GM21526 (cell line): ENCODE measurements around the gene RSPRY1.
"Not testable (repeated sequence)": the region's sequence is repeated elsewhere in the genome, so short reads cannot be mapped to it uniquely, and the experiment has no call there.

ENCODE experiments used
- ATAC-seq: cut with Tn5 transposase; IDR thresholded peaks from one replicate; pipeline ENCODE4 v1.9.1; 2021; ENCODE audit warnings: moderate library complexity; ENCODE audit not compliant: unreplicated experiment, low FRiP score

RSPRY1 gene

DNA sequence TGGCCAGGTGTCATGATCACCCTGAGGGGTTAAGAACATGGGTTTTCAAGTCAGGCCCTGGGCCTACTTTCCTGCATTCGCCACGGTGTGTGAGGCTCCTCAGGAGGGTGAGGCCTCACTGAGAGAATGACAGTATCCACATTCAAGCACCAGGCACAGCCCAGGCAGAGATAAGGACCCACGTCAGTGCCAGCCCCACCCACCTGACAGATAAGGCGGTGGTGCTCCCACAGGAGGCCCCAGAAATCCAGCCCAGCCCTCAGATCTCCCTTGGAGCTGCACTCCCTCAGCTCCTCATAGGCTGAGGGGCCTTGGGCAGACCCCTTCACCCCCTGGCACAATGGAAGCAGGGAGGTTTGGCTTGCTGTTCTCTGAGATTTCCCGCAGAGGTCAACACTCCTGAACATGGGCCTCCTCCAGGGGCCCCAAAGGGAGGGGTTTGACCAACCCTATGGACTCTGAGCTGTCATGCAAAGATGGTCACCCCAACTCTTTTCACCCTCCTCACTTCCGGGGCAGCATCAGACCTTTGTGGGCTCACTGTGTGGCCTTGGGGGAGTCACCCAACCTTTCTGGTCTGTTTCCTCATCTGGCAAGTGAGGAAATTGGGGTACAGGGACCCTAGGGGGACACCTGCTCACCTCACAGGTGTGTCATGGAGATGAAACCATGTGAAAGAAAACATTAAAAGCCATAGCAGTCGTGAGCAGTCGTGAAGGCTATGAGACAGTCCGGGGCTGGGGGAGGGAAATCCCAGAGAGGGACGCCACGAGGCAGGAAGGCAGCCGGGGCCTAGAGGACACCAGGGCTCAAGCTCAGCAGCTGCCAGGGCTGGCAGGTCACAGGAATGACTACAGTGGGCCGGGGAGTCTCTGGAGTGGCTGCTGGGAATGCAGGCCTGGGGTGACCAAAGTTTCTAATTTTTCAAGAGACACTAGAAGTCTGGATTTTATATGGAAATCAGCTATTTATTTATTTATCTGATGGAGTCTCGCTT is 83.0 kb downstream of the RSPRY1 start:
- no peak for ATAC-seq

GRCh38 chr16:57270221-57271062 is 84.3 kb downstream of the RSPRY1 start:
- ATAC-seq: no peak

GRCh38 chr16:57271063-57271345 is 84.9 kb downstream of the RSPRY1 start:
- ATAC-seq: no peak

GRCh38 chr16:57271867-57272495 is 85.9 kb downstream of the RSPRY1 start:
- no peak for ATAC-seq

GRCh38 chr16:57273359-57273758 is 87.2 kb downstream of the RSPRY1 start:
- no peak for ATAC-seq

- ATAC-seq: no peak
Measured at GRCh38 chr16:57273826-57274225, 87.7 kb downstream of the RSPRY1 start.

GRCh38 chr16:57275946-57276345 is 89.8 kb downstream of the RSPRY1 start:
- not testable (repeated sequence) for ATAC-seq

DNA sequence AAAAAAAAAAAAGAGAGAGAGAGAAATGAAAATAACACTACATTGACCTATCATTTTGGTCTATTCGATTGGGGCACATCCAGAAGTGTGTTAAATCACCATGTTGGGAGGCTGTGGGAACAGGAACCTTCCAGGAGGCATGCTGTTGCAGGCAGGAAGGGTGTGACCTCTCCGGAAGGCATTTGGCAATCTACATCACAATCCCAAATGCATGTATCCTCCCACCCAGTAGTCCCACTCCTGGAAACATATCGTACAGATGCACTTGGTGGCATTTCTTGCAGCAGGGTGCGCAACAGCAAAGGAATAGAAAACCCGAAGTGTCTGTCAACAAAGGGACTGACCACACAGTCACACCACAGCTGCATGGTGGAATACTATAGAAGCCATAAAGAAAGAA is 90.5 kb downstream of the RSPRY1 start:
- ATAC-seq: no peak

- ATAC-seq: no peak
Measured at GRCh38 chr16:57277586-57277985, 91.5 kb downstream of the RSPRY1 start.

DNA sequence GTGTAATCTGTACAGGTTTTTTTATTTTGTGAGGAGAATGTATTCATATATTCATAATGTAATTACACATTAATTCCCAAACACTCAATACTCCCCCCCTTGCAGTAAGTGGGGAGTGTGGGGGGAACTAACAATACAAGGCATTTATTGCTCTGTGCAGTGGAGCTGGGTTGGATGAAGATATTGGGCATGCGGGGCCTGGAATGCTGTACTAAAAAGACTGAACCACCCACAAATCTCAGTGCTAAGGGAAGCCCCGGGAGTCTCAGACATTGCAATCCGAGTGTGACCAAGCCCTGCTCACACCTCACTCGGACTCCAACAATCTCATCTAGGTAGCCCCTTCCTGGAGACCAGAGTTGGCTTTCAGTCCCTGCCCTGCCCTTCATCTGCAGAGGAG is 92.4 kb downstream of the RSPRY1 start:
- ATAC-seq: no peak

DNA sequence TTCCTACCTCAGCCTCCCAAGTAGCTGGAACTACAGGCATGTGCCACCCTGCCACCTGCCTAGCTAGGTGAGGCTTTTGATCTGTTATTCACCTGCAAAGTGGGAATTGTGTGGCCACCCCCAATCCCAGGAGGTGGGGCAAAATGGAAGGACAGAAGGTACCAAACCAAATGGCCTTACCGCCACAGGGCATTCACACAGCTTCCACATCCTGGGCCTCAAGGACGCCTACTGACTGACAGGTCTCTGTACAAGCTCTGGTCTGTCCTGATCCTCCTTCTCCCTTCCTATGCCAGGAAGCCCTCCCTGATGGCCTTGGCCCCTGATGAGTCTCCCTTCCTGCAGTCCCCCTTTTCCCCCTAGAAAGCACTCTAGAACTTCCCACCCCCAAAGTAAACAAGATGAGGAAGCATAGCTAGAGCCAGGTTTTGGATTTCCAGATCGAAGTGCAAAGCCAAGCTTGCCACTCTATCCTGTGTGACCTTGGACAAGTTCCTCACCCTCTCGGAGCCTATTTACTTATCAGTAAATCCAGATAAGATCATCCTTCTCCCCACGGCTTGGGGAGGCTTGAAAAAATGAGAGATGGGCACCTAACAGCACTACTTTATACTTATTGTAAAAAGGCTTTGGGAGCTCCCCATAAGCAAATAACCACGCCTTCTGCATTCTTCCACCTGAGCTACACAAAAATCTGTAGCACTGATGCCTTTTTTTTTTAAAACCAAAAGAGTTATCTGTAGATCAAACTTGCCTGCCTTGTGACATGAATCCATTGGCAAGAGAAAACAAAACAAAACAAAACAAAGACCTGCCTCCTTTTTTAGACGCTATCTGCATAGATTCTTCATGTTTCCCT is 93.9 kb downstream of the RSPRY1 start:
- no peak for ATAC-seq

- ATAC-seq: no peak
Measured at GRCh38 chr16:57281791-57282190, 95.7 kb downstream of the RSPRY1 start.

DNA sequence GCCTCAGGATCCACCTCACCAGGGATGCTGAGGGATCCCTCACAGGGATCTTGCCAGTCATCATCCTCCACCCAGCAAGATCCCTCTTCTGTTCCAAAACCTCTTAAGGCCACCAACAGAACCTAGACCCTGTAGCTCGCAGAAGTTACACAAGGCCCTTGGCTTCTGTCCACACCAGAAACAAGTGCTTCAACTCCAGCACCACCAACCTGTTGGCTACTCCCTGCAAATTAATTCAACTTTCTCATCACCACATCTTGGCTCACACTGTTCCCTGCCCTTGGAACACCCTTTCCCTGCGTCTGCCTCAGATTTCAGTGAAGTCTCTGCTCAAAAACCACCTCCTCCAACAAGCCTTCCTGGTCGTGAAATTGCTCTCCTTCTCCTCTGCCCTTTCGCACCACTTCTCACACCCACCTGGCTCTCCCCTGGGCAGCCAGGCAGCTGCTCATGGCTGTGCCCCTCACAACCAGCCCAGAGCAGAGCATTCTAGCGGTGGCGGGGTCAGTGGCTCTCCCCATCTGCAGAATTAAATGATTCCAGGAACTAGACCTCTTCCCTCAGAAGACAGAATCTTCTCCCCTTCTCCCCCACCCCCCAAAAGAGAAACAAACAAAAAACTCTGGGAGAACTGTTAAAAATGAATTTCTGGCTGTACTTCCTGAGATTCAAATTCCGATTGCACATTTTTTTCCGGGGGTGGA is 96.5 kb downstream of the RSPRY1 start:
- ATAC-seq: no peak

DNA sequence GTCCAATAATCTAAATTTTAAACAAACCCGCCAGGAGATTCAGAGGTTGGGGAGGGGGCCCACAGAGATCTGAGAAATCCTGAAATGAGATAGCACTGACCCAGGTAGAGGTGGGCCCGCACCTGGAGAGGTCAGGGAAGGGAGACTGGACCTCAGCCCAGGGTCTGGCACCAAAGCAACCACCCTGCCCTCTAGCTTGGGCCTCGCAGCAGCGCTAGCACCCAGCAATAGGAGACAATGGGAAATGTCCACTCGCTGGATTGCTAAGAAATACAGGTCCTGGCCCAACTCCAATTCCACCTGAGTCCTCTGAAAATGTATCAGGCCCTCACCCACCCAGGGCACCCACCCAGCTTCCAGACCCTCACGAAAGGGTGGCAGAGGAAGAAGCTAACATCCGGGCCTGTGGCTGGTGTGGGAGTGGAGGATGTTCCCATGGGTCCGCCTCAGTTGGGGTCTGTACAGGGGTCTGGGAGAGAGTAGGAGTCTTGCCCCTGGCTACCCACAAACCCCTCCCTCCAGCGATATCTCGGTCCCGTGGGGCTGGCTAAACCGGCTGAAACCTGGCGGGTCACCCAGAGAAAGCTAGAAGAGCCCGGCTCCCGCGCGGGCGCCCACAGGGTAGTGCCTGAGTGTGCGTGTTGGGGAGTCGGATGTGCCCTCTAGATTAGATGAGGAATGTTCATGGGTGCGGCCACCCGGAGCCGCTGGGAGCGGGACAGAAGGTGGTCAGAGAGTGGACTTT is 97.3 kb downstream of the RSPRY1 start:
- ATAC-seq: no peak

DNA sequence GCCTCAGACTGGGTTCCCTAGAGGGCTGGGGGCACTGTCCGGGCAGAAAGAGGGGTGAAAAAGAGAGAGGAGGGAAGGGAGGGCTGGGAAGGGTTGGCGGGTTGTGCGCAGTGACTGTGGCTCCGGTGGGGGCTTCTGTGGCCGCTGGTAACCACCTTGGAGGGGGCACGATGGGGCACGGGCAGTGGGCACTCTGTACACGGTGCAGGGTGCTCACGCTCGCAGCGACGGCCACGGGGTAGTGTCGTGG is 97.8 kb downstream of the RSPRY1 start:
- no peak for ATAC-seq

DNA sequence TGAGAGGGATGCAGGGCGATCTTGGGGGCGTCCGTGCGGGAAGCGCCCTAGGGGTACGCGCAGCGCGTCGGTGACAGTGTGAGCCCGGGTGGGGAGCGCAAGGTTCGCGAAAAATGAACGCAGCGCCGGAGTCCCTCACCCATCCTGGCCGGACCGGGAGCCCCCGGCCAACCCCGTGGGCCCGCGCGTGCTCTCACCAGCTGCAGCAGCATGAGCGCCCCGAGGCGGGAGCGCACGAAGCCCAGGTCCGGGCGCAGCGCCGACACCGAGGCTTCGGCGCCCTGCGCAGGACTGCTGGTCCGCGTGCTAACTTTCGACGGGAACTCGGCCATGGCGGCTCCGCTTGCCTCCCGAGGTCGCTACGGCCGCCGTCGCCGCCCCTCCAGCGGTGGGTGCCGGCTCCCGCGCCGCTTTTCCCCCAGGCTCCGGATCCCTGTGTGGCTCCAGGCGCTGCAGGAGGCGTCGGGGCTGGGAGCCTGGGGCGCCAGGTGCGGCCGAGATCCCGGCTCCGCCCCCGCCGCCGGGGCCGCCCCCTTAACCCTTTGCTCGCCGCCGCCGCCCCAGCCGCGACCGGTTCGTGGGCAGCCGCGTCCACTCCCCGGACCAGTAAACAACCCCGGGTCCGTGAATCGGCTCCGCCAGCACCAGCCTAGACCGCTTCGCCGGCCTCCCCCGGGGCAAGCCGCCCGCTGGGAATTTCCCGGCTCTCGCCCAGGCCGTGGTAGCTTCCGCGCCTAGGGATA is 98.3 kb downstream of the RSPRY1 start, which contains the start of gene PLLP:
Gene PLLP, minus strand, starts transcription at position 464 of the 743 bp plus-strand sequence. Its CDS starts 132 bp downstream, at position 332.
- no peak for ATAC-seq

- no peak for ATAC-seq
Measured at GRCh38 chr16:57284952-57285363, 98.8 kb downstream of the RSPRY1 start.

DNA sequence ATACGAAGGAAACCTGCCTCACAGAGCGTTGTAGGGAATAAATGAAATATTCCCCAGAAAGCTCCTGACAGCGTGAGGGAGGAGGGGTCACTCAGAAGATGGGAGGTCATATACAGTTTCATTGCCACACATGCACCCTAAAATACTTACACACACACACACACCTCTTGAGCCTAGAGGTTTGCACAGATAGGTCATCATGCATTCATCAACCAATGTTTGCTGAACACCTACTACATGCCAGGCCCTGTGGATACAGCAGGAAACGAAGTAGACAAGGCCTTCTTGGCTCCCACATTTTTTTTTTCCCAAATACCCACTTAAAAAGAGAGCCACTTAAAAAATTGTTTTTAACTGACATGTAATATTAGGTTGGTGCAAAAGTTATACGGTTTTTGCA is 99.2 kb downstream of the RSPRY1 start:
- no peak for ATAC-seq
